TTC549 (cell line): ENCODE data around the gene KRT38.

Source experiments
- FAIRE-seq: peaks from 2 replicates; lab custom pipeline; 2012; peaks lifted over from hg19 to GRCh38; lab: Jason Lieb, UNC

Gene KRT38

GRCh38 chr17:41394254-41394996 lies 46.4 kb downstream of the KRT38 start:
- FAIRE-seq, result no peak

- FAIRE-seq, result no peak
Observed at GRCh38 chr17:41393826-41394225, 47.0 kb downstream of the KRT38 start.

- no peak for FAIRE-seq
Observed at GRCh38 chr17:41393294-41393693, 47.5 kb downstream of the KRT38 start.

GRCh38 chr17:41392278-41392677 lies 48.5 kb downstream of the KRT38 start:
- no peak for FAIRE-seq

GRCh38 chr17:41391535-41391934 lies 49.2 kb downstream of the KRT38 start:
- no peak for FAIRE-seq

- no peak for FAIRE-seq
Observed at GRCh38 chr17:41390411-41390938, 50.3 kb downstream of the KRT38 start.

- FAIRE-seq, result no peak
Observed at GRCh38 chr17:41387670-41388069, 53.1 kb downstream of the KRT38 start.

GRCh38 chr17:41386227-41386626 lies 54.6 kb downstream of the KRT38 start:
- FAIRE-seq, result no peak
